Choroid plexus epithelial cell (primary cell): ENCODE results near the gene RETSAT.

Experiments
- DNase-seq: peaks from one replicate; pipeline ENCODE4 v3.0.0-alpha.2; 2010; ENCODE audit warnings: low read depth
- H3K4me3 ChIP-seq: 2 replicates; pipeline ENCODE4 v1.5.1; 2011; ENCODE audit warnings: low read depth, mild to moderate bottlenecking, control low read depth, low read length, moderate library complexity
- CTCF ChIP-seq: conservative IDR thresholded peaks from 2 replicates; pipeline ENCODE4 v1.5.1; 2011; ENCODE audit warnings: low read depth, mild to moderate bottlenecking, control low read depth, inconsistent platforms, low read length, moderate library complexity

Gene RETSAT

GRCh38 chr2:85303780-85304531 is 50.4 kb downstream of the RETSAT start:
- no peak overlapping the region for H3K4me3 ChIP-seq
- no peak for DNase-seq
- no peak for TF ChIP-seq CTCF

- DNase-seq, result no peak
- no peak overlapping the region for H3K4me3 ChIP-seq
- TF ChIP-seq CTCF, result no peak
Measured at GRCh38 chr2:85302121-85302520, 52.2 kb downstream of the RETSAT start.
